Fibroblast of lung (primary cell): Measurements from ENCODE around the gene OR13C9. TPM values are rescaled to one million over a fixed set of nuclear protein-coding genes. Genes with fewer than 3 reads are reported as not detected.

Experiments
- DNase-seq, 2 donors: peaks; one replicate each; pipeline versions ENCODE4 v3.0.0 to v3.0.0-alpha.2; 2010; ENCODE audit warnings: low read depth in 2 of 2
- H2AFZ ChIP-seq: 2 replicates; pipeline ENCODE4 v1.5.1; 2012; ENCODE audit warnings: low read length, control low read depth, inconsistent platforms
- H3K27ac ChIP-seq: 2 replicates; pipeline ENCODE4 v1.5.1; 2011; ENCODE audit warnings: low read length, control low read depth; ENCODE audit not compliant: insufficient read depth
- H3K27me3 ChIP-seq: 2 replicates; pipeline ENCODE4 v1.5.1; 2011; ENCODE audit warnings: mild to moderate bottlenecking, low read length; ENCODE audit not compliant: control insufficient read depth, insufficient read depth
- H3K36me3 ChIP-seq: 2 replicates; pipeline ENCODE4 v1.5.1; 2011; ENCODE audit warnings: low read length; ENCODE audit not compliant: control insufficient read depth, insufficient read depth
- H3K4me1 ChIP-seq: 2 replicates; pipeline ENCODE4 v1.5.1; 2011; ENCODE audit warnings: low read length; ENCODE audit not compliant: control insufficient read depth, insufficient read depth; ENCODE audit errors: extremely low read depth
- H3K4me2 ChIP-seq: 2 replicates; pipeline ENCODE4 v1.5.1; 2011; ENCODE audit warnings: low read length, control low read depth; ENCODE audit not compliant: insufficient read depth; ENCODE audit errors: extremely low read depth
- H3K4me3 ChIP-seq, 4 experiments: fragments of 200-600 bp in 1 of 4; sonication (generic) in 1 of 4; replicated peaks in 1 of 4; 2 replicates each; pipeline ENCODE4 v1.5.1; 2011 to 2016; ENCODE audit warnings: low read length in 4 of 4, low read depth in 3 of 4, mild to moderate bottlenecking in 3 of 4, control low read depth in 2 of 4, inconsistent platforms in 1 of 4, mixed read lengths in 1 of 4; ENCODE audit not compliant: insufficient read depth in 1 of 4; ENCODE audit errors: control extremely low read depth in 1 of 4
- H3K79me2 ChIP-seq: 2 replicates; pipeline ENCODE4 v1.5.1; 2012; ENCODE audit warnings: mild to moderate bottlenecking, low read length, inconsistent platforms; ENCODE audit not compliant: control insufficient read depth, insufficient read depth
- H3K9ac ChIP-seq: 2 replicates; pipeline ENCODE4 v1.5.1; 2011; ENCODE audit warnings: mild to moderate bottlenecking, low read length, control low read depth; ENCODE audit not compliant: insufficient read depth
- H3K9me3 ChIP-seq: 2 replicates; pipeline ENCODE4 v1.5.1; 2012; ENCODE audit warnings: low read depth, low read length; ENCODE audit not compliant: control insufficient read depth, insufficient read depth
- H4K20me1 ChIP-seq: 2 replicates; pipeline ENCODE4 v1.5.1; 2011; ENCODE audit warnings: low read length; ENCODE audit not compliant: control insufficient read depth, insufficient read depth; ENCODE audit errors: extremely low read depth
- CTCF ChIP-seq, 2 donors: IDR thresholded peaks in 1 of 2; conservative IDR thresholded peaks in 1 of 2; 1 replicate in 1 of 2; 2 replicates in 1 of 2; pipeline ENCODE4 v1.5.1; 2011 to 2012; ENCODE audit warnings: low read length in 2 of 2, control low read depth in 1 of 2, inconsistent platforms in 1 of 2, low read depth in 1 of 2, mild to moderate bottlenecking in 1 of 2
- EZH2 ChIP-seq: IDR thresholded peaks from 2 replicates; pipeline ENCODE4 v1.5.1; 2012; ENCODE audit warnings: low read length, control low read depth, mild to moderate bottlenecking; ENCODE audit errors: missing control alignments
- polyA plus RNA-seq, 2 donors: library from polyadenylated mRNA; depleted of rRNA in 1 of 2; stranded (reverse) in 1 of 2; unstranded in 1 of 2; fragments of >200 nt; gene quantifications; 2 replicates each; pipeline ENCODE4 v1.2.1, GENCODE V29; 2011 to 2012; ENCODE audit warnings: missing spikeins in 1 of 2
- total RNA-seq: library from RNA; depleted of rRNA; stranded (reverse); fragments of >200 nt; gene quantifications from 2 replicates; pipeline ENCODE4 v1.2.1, GENCODE V29; 2014

Gene OR13C9
- total and polyA plus RNA-seq, 2 donors (not counting 1 experiment from before 2014, with no cell fraction given) = not detected

- no peaks in the 10 kb centered on the region for H4K20me1 ChIP-seq
- TF ChIP-seq CTCF (conservative IDR thresholded peaks at IDR 0.05 in 1 of 2, IDR thresholded peaks at IDR 0.05 in 1 of 2; ENCODE audit: low read depth in 1 of 2, low read length in 2 of 2) (no peak), EZH2 (no peak)
- H3K27ac ChIP-seq = no peak overlapping the region
- H3K27me3 ChIP-seq = no peaks in the 10 kb centered on the region
- no peak overlapping the region for H3K4me3 ChIP-seq
- no peak overlapping the region for H3K4me2 ChIP-seq
- H3K79me2 ChIP-seq = no peaks in the 10 kb centered on the region
- H3K9me3 ChIP-seq = no peaks in the 10 kb centered on the region
- H2AFZ ChIP-seq = no peak overlapping the region
- H3K9ac ChIP-seq = no peak overlapping the region
- H3K4me1 ChIP-seq = no peaks in the 10 kb centered on the region
- no peak for DNase-seq
- H3K36me3 ChIP-seq = no peaks in the 10 kb centered on the region
These were observed 42.5 kb downstream of the OR13C9 start for GRCh38 chr9:104575456-104575855.

DNA sequence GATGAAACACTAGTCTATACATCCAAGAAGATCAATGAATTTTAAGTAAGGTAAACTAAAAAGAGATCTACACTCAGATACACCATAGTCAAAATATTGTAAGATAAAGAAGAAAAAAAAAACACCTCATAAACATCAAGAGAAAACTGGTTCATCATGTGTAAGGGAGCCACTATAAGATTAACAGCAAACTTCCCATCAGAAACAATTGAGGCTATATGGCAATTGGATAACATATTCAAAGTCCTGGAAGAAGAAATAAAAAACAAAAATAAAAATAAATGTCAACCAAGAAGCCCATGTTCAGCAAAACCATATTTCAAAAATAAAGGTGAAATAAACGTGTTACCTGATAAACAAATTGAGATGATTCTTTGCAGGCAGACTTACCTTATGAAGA, 45.4 kb downstream of the OR13C9 start:
- Histone ChIP-seq H4K20me1 (no peaks in the 10 kb centered on the region), H3K27ac (no peak overlapping the region), H3K36me3 (no peaks in the 10 kb centered on the region), H3K4me1 (no peaks in the 10 kb centered on the region), H3K79me2 (no peaks in the 10 kb centered on the region), H3K27me3 (no peaks in the 10 kb centered on the region), H3K9me3 (no peaks in the 10 kb centered on the region), H3K4me2 (no peak overlapping the region), H3K4me3 (no peak overlapping the region), H2AFZ (no peak overlapping the region), H3K9ac (no peak overlapping the region)
- TF ChIP-seq EZH2 (no peak), CTCF (conservative IDR thresholded peaks at IDR 0.05 in 1 of 2, IDR thresholded peaks at IDR 0.05 in 1 of 2; ENCODE audit: low read depth in 1 of 2, low read length in 2 of 2) (no peak)
- DNase-seq = no peak

DNA sequence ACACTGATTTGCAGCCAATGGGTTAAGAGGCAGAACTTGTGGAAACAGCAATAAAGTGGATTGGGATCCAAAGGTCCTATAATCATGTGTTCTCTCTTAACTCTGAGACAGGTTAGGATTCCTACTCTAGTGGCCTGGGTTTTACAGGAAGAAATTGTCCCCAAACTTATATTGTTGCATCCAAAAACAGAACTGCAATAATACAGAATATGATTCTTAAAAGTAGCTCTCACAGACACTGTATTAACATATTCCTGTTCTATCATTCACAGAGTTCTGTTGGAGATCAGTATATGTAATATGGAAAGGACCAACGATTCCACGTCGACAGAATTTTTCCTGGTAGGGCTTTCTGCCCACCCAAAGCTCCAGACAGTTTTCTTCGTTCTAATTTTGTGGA, 49.1 kb downstream of the OR13C9 start, which contains the start of gene OR13C8:
OR13C8 (plus strand) TSS at position 301 of the 400 bp plus-strand sequence; CDS start at position 301, 0 bp downstream.
- no peak for DNase-seq
- Histone ChIP-seq H3K27me3 (no peaks in the 10 kb centered on the region), H3K4me1 (no peaks in the 10 kb centered on the region), H4K20me1 (no peaks in the 10 kb centered on the region), H3K4me3 (no peak within 1 kb of the TSS), H3K9ac (no peak within 1 kb of the TSS), H3K36me3 (no peaks in the 10 kb centered on the region), H3K79me2 (no peaks in the 10 kb centered on the region), H2AFZ (no peak within 1 kb of the TSS), H3K4me2 (no peak within 1 kb of the TSS), H3K27ac (no peak within 1 kb of the TSS), H3K9me3 (no peaks in the 10 kb centered on the region)
- TF ChIP-seq CTCF (conservative IDR thresholded peaks at IDR 0.05 in 1 of 2, IDR thresholded peaks at IDR 0.05 in 1 of 2; ENCODE audit: low read depth in 1 of 2, low read length in 2 of 2) (no peak), EZH2 (no peak)

Other genes with a start within 250 kb of the OR13C9 start
- not detected in 2 replicates for gene OR13F1, start 113.9 kb downstream of the OR13C9 start, total RNA-seq
- not detected in 2 replicates for gene OR13F1, start 113.9 kb downstream of the OR13C9 start, polyA plus RNA-seq
- gene OR13C4, start 91.0 kb downstream of the OR13C9 start, total RNA-seq = not detected in 2 replicates
- gene OR13C4, start 91.0 kb downstream of the OR13C9 start, polyA plus RNA-seq = not detected in 2 replicates
- gene OR13C3, start 81.3 kb downstream of the OR13C9 start, total RNA-seq = not detected in 2 replicates
- not detected in 2 replicates for gene OR13C3, start 81.3 kb downstream of the OR13C9 start, polyA plus RNA-seq
- gene OR13C8, start 49.0 kb downstream of the OR13C9 start, total RNA-seq = not detected in 2 replicates
- gene OR13C8, start 49.0 kb downstream of the OR13C9 start, polyA plus RNA-seq = not detected in 2 replicates
- not detected in 2 replicates for gene OR13C5, start 18.8 kb downstream of the OR13C9 start, total RNA-seq
- gene OR13C5, start 18.8 kb downstream of the OR13C9 start, polyA plus RNA-seq = not detected in 2 replicates
- not detected in 2 replicates for gene OR13C2, start 12.6 kb downstream of the OR13C9 start, total RNA-seq
- not detected in 2 replicates for gene OR13C2, start 12.6 kb downstream of the OR13C9 start, polyA plus RNA-seq
- not detected in 2 replicates for gene OR13D1, start 76.3 kb upstream of the OR13C9 start, total RNA-seq
- gene OR13D1, start 76.3 kb upstream of the OR13C9 start, polyA plus RNA-seq = not detected in 2 replicates
- 16.7 and 32.5 TPM in 2 replicates for gene NIPSNAP3A, start 129.5 kb upstream of the OR13C9 start, total RNA-seq
- 37.9 and 67.8 TPM in 2 replicates for gene NIPSNAP3A, start 129.5 kb upstream of the OR13C9 start, polyA plus RNA-seq
- 0.77 and 2.3 TPM in 2 replicates for gene NIPSNAP3B, start 145.9 kb upstream of the OR13C9 start, total RNA-seq
- 0.67 and 2.1 TPM in 2 replicates for gene NIPSNAP3B, start 145.9 kb upstream of the OR13C9 start, polyA plus RNA-seq